Lower leg skin (tissue), 4 donors: ENCODE results near the gene SH2D4B. TPM values are rescaled to one million over a fixed set of nuclear protein-coding genes. Genes with fewer than 3 reads are reported as not detected.

ENCODE experiments used
- DNase-seq, 2 donors: peaks; one replicate each; pipeline ENCODE4 v3.0.0-alpha.2; 2019; ENCODE audit warnings: low spot score in 2 of 2
- H3K4me3 ChIP-seq: fragments of 200-600 bp; sonication (generic); 2 replicates; pipeline ENCODE4 v1.5.1; 2017; ENCODE audit warnings: mild to moderate bottlenecking, low read depth; ENCODE audit not compliant: poor library complexity, severe bottlenecking
- POLR2A ChIP-seq, 2 donors: fragments of 450-650 bp; IDR thresholded peaks; one replicate each; pipeline ENCODE4 v1.6.1; 2016 to 2017; ENCODE audit warnings: antibody characterized with exemption in 2 of 2, mild to moderate bottlenecking in 1 of 2, moderate library complexity in 1 of 2
- WGBS, 2 donors: methylation state at CpG; one replicate each; pipeline ENCODE4 v1.1.5; 2018; 5-methylcytosine and 5-hydroxymethylcytosine counted together
- intact Hi-C: fragments of 100-400 bp; cut with DNase I; formaldehyde crosslinking; loops from one replicate; pipeline ENCODE4 v1.15.0; 2023; ENCODE audit warnings: low total_unique reads
- total RNA-seq, 4 donors: library from RNA; depleted of rRNA; stranded (reverse); fragments of >200 nt; gene quantifications; one replicate each; pipeline ENCODE4 v1.1.0, GENCODE V29; 2016
- TF ChIP-seq, protein P1 (sequence below), 3 donors: fragments of 450-650 bp; IDR thresholded peaks; one replicate each; pipeline ENCODE4 v1.5.1; 2016; ENCODE audit warnings: antibody characterized with exemption in 3 of 3, mild to moderate bottlenecking in 3 of 3, moderate library complexity in 2 of 3

Gene SH2D4B
- total RNA-seq, 4 donors from 2014 or later = 0.13 TPM; not detected in 3

- intact Hi-C loops = loop anchor here (10.0 kb wide), 1 partner anchor 265 kb away; no protein-coding TSS in a partner anchor
- TF ChIP-seq, protein P1, sequence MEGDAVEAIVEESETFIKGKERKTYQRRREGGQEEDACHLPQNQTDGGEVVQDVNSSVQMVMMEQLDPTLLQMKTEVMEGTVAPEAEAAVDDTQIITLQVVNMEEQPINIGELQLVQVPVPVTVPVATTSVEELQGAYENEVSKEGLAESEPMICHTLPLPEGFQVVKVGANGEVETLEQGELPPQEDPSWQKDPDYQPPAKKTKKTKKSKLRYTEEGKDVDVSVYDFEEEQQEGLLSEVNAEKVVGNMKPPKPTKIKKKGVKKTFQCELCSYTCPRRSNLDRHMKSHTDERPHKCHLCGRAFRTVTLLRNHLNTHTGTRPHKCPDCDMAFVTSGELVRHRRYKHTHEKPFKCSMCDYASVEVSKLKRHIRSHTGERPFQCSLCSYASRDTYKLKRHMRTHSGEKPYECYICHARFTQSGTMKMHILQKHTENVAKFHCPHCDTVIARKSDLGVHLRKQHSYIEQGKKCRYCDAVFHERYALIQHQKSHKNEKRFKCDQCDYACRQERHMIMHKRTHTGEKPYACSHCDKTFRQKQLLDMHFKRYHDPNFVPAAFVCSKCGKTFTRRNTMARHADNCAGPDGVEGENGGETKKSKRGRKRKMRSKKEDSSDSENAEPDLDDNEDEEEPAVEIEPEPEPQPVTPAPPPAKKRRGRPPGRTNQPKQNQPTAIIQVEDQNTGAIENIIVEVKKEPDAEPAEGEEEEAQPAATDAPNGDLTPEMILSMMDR (IDR thresholded peaks at IDR 0.05) = no peak
- TF ChIP-seq POLR2A (IDR thresholded peaks at IDR 0.05) = no peak
- H3K4me3 ChIP-seq = no peak overlapping the region
- WGBS, 2 donors = 72 to 75% methylated on average over 7 of the region's 7 CpGs
- DNase-seq = no peak
These were observed 122.6 kb downstream of the SH2D4B start for GRCh38 chr10:80660266-80660665.

DNA sequence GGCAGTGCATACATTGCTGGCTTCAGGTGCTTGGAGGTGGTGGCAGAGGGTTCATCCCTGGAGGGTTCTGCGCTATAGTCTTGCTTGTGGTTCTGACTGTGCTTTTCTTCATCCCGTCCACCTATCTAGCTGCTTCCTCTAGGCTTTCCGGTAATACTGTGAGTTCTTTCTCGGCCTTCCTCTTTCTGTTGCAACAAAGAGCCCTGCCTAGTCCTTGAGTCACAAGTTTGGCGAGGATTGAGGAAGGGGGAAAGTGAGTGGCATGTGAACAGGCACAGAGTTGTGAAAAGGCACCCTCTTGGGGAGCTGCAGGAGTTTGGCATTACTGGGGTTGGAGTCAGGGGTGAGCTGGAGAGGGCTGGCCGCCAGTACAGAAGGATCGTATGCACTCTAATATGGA is 123.0 kb downstream of the SH2D4B start:
- TF ChIP-seq, protein P1 (IDR thresholded peaks at IDR 0.05) = no peak
- H3K4me3 ChIP-seq = no peak overlapping the region
- intact Hi-C loops = loop anchor here (10.0 kb wide), 1 partner anchor 264 kb away; no protein-coding TSS in a partner anchor
- peak in 1 of 2 donors; percentile 28 for DNase-seq
- WGBS, 2 donors = 88 to 89% methylated on average over 7 of the region's 7 CpGs

DNA sequence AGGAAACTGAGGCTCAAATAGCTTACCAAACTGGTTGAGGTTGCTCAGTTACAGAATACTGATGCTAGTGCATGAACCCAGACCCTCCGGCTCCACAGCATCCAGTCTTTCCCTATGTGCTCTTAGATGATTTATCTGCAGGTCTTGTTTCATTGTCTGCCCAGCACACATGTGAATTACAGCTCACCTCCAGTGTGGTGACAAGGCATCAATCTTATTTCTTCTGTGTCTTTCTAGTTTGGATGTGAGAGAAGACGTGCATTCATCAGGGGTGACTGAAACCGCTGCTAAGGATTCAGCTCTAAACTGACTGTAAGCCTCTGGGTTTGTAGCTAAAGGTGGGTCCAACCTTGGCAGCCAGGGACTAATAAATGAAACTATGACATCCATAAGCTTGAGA is 123.8 kb downstream of the SH2D4B start:
- no peak for DNase-seq
- H3K4me3 ChIP-seq = no peak overlapping the region
- no peak for TF ChIP-seq POLR2A (IDR thresholded peaks at IDR 0.05)
- TF ChIP-seq, protein P1 (IDR thresholded peaks at IDR 0.05) = no peak
- intact Hi-C loops = loop anchor here (10.0 kb wide), 1 partner anchor 263 kb away; no protein-coding TSS in a partner anchor
- WGBS, 2 donors = 95 to 97% methylated on average over 3 of the region's 3 CpGs

GRCh38 chr10:80662429-80663261 is 124.9 kb downstream of the SH2D4B start:
- WGBS, 2 donors = 9 to 13% methylated on average over 19 of the region's 19 CpGs
- peak; percentile 69 to 96 for DNase-seq
- intact Hi-C loops = loop anchor here (10.0 kb wide), 1 partner anchor 262 kb away; no protein-coding TSS in a partner anchor
- H3K4me3 ChIP-seq = no peak overlapping the region
- TF ChIP-seq, protein P1 (IDR thresholded peaks at IDR 0.05) = peak in 1 of 3 donors; percentile 81
- no peak for TF ChIP-seq POLR2A (IDR thresholded peaks at IDR 0.05)

GRCh38 chr10:80664071-80664680 is 126.5 kb downstream of the SH2D4B start:
- intact Hi-C loops = loop anchor here (10.0 kb wide), 1 partner anchor 261 kb away; no protein-coding TSS in a partner anchor
- H3K4me3 ChIP-seq = no peak overlapping the region
- 22 to 23% methylated on average over 10 of the region's 10 CpGs for WGBS, 2 donors
- TF ChIP-seq, protein P1 (IDR thresholded peaks at IDR 0.05) = no peak
- no peak for TF ChIP-seq POLR2A (IDR thresholded peaks at IDR 0.05)
- peak; percentile 58 to 92 for DNase-seq
